Stomach smooth muscle (tissue), 2 donors: ENCODE measurements around the gene HEMK1.

Experiments
- H3K27ac ChIP-seq: one replicate; pipeline ENCODE4 v1.7.0; 2013; ENCODE audit warnings: mild to moderate bottlenecking, low read length, inconsistent platforms
- H3K27me3 ChIP-seq, 2 donors: one replicate each; pipeline ENCODE4 v1.7.0; 2013; ENCODE audit warnings: low read length in 2 of 2; ENCODE audit not compliant: insufficient read depth in 2 of 2, control insufficient read depth in 1 of 2
- H3K36me3 ChIP-seq, 2 donors: one replicate each; pipeline ENCODE4 v1.7.0; 2013; ENCODE audit warnings: low read length in 2 of 2; ENCODE audit not compliant: control insufficient read depth in 2 of 2, insufficient read depth in 2 of 2
- H3K4me1 ChIP-seq: one replicate; pipeline ENCODE4 v1.7.0; 2013; ENCODE audit warnings: low read length; ENCODE audit not compliant: control insufficient read depth, insufficient read depth
- H3K4me3 ChIP-seq, 2 donors: one replicate each; pipeline ENCODE4 v1.7.0; 2013; ENCODE audit warnings: low read length in 2 of 2
- H3K9ac ChIP-seq, 2 donors: one replicate each; pipeline ENCODE4 v1.7.0; 2013; ENCODE audit warnings: low read length in 2 of 2, mild to moderate bottlenecking in 1 of 2
- H3K9me3 ChIP-seq, 2 donors: one replicate each; pipeline ENCODE4 v1.7.0; 2013; ENCODE audit warnings: low read length in 2 of 2; ENCODE audit not compliant: control insufficient read depth in 2 of 2
- donor health status: healthy.
- donor health status: Pancreatic carcinoma.

HEMK1 gene

GRCh38 chr3:50550079-50550736, 19.1 kb upstream of the HEMK1 start:
- H3K4me3 ChIP-seq, result no peak overlapping the region
- no peaks in the 10 kb centered on the region for H3K36me3 ChIP-seq
- H3K27ac ChIP-seq, result no peak overlapping the region

GRCh38 chr3:50551054-50551659, 18.2 kb upstream of the HEMK1 start:
- no peak overlapping the region for H3K4me3 ChIP-seq
- peaks cover 0 to 3% of the 10 kb centered on the region in 2 donors for H3K27me3 ChIP-seq
- no peaks in the 10 kb centered on the region for H3K9me3 ChIP-seq
- no peak overlapping the region for H3K9ac ChIP-seq
- H3K27ac ChIP-seq, result no peak overlapping the region
- no peaks in the 10 kb centered on the region for H3K4me1 ChIP-seq
- no peaks in the 10 kb centered on the region for H3K36me3 ChIP-seq

More at GRCh38 chr3:50550079-50550736, 19.1 kb upstream of the HEMK1 start:
- Histone ChIP-seq H3K4me1 (no peaks in the 10 kb centered on the region), H3K9ac (no peak overlapping the region), H3K9me3 (no peaks in the 10 kb centered on the region), H3K27me3 (peaks cover 0 to 3% of the 10 kb centered on the region in 2 donors)

DNA sequence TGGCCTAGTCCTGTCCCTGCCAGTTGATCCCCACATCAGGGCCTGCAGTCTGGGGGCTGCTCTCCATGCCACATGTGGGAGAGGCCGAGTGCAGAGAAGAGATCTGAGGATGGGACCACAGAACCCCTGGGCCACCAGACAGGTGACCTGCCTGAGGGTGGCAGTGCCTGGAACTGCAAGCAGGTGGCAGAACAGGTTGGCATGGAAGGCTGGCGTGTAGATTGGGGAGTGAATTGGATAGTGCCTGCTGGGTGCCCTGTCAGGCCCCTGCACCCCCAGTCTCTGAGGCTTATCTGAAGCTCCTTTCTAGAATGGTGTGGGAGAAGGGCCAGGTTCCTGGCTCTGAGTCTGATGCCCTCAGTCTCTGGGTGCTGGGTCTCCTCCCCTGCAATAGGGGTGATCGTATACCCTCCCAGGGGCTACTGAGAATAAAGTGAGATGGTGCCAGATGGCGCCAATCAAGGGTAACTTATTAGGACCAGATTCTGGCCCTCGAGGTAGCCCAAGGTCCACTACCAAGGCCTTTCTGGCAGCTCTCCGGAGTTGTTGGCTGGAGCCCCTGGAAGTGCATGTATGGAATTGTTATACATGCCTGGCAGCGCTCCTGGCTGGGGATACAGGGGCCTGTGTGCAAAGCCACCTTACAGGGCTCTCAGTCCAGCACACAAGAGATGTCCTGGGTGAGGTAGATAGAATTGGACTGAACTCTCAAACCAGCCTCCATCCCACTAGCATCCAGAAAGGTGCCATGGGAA, 17.5 kb upstream of the HEMK1 start:
- H3K4me3 ChIP-seq, result no peak overlapping the region
- H3K9me3 ChIP-seq, result no peaks in the 10 kb centered on the region
- no peak overlapping the region for H3K27ac ChIP-seq
- H3K27me3 ChIP-seq, result peaks cover 0 to 3% of the 10 kb centered on the region in 2 donors
- H3K4me1 ChIP-seq, result no peaks in the 10 kb centered on the region
- no peak overlapping the region for H3K9ac ChIP-seq
- H3K36me3 ChIP-seq, result no peaks in the 10 kb centered on the region

DNA sequence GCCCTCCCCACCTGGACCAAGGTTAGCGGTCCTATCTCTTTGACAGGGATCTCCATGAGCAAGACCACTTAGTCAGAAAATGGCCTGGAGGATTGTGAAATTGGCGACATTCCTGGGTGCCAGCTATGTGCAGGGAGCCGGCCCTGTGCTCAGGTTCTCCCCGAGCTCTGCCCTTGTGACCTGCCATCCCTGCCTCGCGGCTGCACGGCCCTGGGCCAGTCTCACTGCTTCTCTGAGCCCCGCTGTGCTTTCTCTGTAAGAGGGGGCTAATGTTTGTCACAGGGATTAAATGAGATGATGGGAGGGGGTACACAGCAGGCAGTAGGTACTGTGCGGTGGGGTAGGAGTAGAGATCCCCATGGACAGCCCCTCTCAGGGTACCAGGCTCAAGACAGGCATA, 16.7 kb upstream of the HEMK1 start:
- Histone ChIP-seq H3K27me3 (peaks cover 0 to 3% of the 10 kb centered on the region in 2 donors), H3K9me3 (no peaks in the 10 kb centered on the region), H3K9ac (no peak overlapping the region), H3K4me1 (no peaks in the 10 kb centered on the region), H3K4me3 (no peak overlapping the region), H3K27ac (no peak overlapping the region), H3K36me3 (no peaks in the 10 kb centered on the region)

GRCh38 chr3:50554553-50554952, 14.8 kb upstream of the HEMK1 start:
- Histone ChIP-seq H3K9ac (no peak overlapping the region), H3K9me3 (no peaks in the 10 kb centered on the region), H3K27ac (no peak overlapping the region), H3K27me3 (peaks cover 0 to 3% of the 10 kb centered on the region in 2 donors), H3K4me3 (no peak overlapping the region), H3K4me1 (no peaks in the 10 kb centered on the region), H3K36me3 (peaks cover 0 to 2% of the 10 kb centered on the region in 2 donors)

DNA sequence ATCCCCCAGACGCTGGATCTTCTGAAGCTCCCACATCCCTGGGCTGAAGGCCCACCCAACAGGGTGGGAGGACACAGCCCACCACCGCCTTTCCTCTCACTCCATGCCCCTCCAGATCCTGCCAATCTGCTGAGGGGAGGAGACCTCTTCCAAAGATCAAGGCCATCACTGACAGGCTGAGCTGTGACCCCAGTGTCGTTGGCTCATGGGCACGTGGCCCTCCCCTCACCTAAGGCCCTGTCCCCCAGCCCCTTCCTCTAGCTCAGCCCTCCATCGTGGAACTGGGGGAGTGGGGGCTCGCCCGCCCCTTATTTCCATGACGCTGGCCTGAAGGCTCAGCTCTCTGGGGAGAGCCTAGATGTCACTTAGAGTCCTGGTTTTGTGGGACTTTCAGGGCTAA, 12.2 kb upstream of the HEMK1 start:
- Histone ChIP-seq H3K4me3 (no peak overlapping the region), H3K27ac (no peak overlapping the region), H3K27me3 (peaks cover 0 to 3% of the 10 kb centered on the region in 2 donors), H3K9me3 (no peaks in the 10 kb centered on the region), H3K9ac (no peak overlapping the region), H3K4me1 (no peaks in the 10 kb centered on the region), H3K36me3 (peaks cover 0 to 2% of the 10 kb centered on the region in 2 donors)

DNA sequence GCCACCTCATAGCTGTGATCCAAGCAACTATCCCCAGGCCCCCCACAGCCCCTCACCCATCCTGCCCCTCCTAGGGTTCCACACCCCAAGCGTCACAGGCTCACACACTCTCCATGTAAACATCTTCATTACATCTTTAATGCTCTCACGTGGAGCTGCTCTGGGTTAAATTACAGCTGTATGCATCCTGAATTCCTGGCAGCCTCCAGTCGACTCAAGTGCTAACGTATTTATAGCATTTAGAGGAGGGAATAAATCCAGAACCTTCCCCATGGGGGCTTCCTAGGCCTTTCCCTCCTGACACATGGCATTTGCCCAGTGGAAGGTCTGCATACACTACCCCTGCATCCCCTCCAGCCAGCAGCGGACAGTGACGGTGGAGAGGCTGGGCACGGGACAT, 11.4 kb upstream of the HEMK1 start:
- H3K27ac ChIP-seq, result no peak overlapping the region
- no peak overlapping the region for H3K4me3 ChIP-seq
- H3K36me3 ChIP-seq, result peaks cover 0 to 2% of the 10 kb centered on the region in 2 donors
- H3K9ac ChIP-seq, result no peak overlapping the region
- no peaks in the 10 kb centered on the region for H3K4me1 ChIP-seq
- H3K27me3 ChIP-seq, result peaks cover 0 to 3% of the 10 kb centered on the region in 2 donors
- H3K9me3 ChIP-seq, result no peaks in the 10 kb centered on the region

DNA sequence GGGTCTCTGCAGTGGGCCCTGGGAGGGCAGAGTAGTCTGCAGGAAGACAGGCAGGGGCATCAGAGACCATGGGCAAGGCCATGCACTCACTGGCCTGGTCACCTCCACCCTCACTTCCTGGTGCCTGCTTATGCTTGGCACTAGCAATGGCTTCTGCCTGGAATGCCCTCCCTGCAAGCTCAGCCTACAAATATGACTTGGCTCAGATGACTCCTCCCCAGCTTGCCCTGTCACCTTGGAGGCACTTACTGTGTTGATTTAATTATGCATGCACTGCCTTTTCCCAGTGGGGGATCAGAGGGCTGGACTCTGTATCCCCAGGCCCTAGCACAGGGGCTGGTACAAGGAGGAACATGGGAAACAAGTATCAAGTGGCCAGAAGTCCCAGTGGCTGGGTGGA, 9.6 kb upstream of the HEMK1 start:
- Histone ChIP-seq H3K4me3 (no peak overlapping the region), H3K27ac (no peak overlapping the region), H3K36me3 (peaks cover 0 to 2% of the 10 kb centered on the region in 2 donors), H3K27me3 (peaks cover 0 to under 1% of the 10 kb centered on the region in 2 donors), H3K9ac (no peak overlapping the region), H3K4me1 (no peaks in the 10 kb centered on the region), H3K9me3 (no peaks in the 10 kb centered on the region)

DNA sequence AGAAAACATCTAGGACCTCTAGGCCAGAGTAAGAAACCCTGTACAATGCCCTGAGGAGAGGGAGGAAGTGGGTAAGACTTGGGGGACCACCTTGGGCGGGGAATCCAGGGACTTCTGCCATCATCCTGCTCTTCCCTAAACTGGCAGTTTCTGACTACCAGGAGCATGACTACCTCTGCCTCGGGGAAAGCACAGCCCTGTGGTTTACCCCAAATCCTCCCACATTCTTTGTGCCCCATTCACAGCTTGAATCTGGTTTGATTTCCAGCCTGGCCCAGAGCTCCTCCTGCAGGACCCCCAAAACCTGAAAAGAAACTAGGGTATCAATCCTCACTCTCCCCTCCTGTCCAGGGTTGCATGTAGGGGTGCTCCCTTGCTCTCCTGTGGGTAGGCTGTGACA, 6.5 kb upstream of the HEMK1 start:
- Histone ChIP-seq H3K9ac (no peak overlapping the region), H3K27me3 (no peaks in the 10 kb centered on the region), H3K27ac (no peak overlapping the region), H3K36me3 (peaks cover 0 to 2% of the 10 kb centered on the region in 2 donors), H3K4me1 (peaks cover 18% of the 10 kb centered on the region), H3K4me3 (no peak overlapping the region), H3K9me3 (no peaks in the 10 kb centered on the region)

DNA sequence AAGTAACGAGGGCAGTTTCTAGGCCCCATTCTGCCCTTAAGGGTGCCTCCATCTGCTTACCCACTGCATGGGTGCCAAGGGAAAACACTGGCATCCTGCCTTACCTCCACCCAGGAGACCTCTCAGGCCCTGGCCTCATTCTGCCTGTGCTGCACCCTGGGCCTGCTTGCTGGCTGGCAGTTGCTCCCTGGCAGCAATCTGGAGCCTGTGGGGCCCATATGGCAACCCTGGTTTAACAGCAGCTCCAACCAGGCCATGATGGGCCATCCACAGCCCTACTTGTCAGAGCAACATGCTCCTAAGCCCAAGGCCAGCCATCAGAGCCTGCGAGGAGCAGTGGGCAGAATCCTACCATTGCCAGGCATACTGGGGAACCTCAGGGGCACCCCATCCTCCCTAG, 5.5 kb upstream of the HEMK1 start:
- Histone ChIP-seq H3K9ac (no peak overlapping the region), H3K27ac (no peak overlapping the region), H3K9me3 (no peaks in the 10 kb centered on the region), H3K36me3 (no peaks in the 10 kb centered on the region), H3K4me1 (peaks cover 27% of the 10 kb centered on the region), H3K4me3 (no peak overlapping the region), H3K27me3 (no peaks in the 10 kb centered on the region)

DNA sequence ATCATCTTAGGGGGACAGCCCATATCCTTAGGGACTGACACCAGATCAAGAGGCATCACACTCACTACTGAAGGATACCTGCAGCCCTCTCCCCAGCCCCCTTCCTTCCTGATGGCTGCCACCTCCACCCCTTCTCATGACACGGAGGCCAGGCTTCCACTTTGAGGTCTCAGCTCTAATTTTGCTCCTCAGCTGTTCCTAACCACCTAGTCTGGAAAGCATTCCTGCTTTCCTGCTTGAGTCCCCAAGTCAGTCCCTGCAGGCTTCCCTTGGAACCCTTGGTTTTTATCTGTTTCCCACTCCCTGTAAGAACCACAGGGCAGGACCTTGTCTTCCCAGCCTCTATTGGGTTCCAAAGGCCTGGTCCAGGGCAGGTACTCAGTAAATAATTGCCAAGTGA, 5.0 kb upstream of the HEMK1 start:
- Histone ChIP-seq H3K27me3 (no peaks in the 10 kb centered on the region), H3K27ac (no peak overlapping the region), H3K9ac (no peak overlapping the region), H3K4me1 (peaks cover 28% of the 10 kb centered on the region), H3K9me3 (no peaks in the 10 kb centered on the region), H3K4me3 (no peak overlapping the region), H3K36me3 (no peaks in the 10 kb centered on the region)
